ENCODE measurements around the gene NTSR1. TPM values are rescaled to one million over a fixed set of nuclear protein-coding genes. Genes with fewer than 3 reads are reported as not detected.

NTSR1 gene
- total and polyA plus RNA-seq, 7 experiments from 2014 or later, result 0.11 to 0.78 (median 0.14) TPM; not detected in 3

DNA sequence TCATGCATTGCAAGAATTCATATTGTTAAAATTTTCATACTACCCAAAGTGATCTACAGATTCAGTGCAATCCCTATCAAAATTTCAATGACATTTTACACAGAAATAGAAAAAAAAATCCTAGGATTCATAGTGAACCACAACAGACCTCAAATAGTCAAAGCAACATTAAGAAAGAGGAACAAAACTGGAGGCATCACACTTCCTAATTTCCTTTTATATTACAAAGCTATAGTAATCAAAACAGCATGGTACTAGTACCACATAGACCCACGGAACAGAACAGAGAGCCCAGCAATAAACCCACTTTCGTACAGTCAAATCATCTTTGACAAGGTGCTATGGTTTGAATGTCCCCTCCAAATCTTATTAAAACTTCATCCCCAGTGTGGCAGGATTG lies 39.7 kb downstream of the NTSR1 start:
- ATAC-seq (no peak), DNase-seq (no peak)
- H3K27ac ChIP-seq (ENCODE audit: low read depth, low read length), result no peak overlapping the region
- Mint-ChIP-seq H3K27ac (no peak overlapping the region), H3K4me1 (peaks cover 6 to 18% (median 13%) of the 10 kb centered on the region in 7 donors), H3K27me3 (peaks cover 0 to 47% (median 3%) of the 10 kb centered on the region in 5 donors), H3K4me3 (no peak overlapping the region), H3K36me3 (peaks cover 0 to 4% (median 0%) of the 10 kb centered on the region in 5 donors), H3K9me3 (no peaks in the 10 kb centered on the region)
- H3K9me3 ChIP-seq (ENCODE audit: control insufficient read depth in 2 of 3, low read length in 3 of 3), result no peaks in the 10 kb centered on the region
- ChIA-PET POLR2A (no interaction called here), CTCF (no interaction called here)
- H3K4me3 ChIP-seq (ENCODE audit: low read length), result no peak overlapping the region
- intact Hi-C loops (cut with micrococcal nuclease), result no loop called here
- H3K27me3 ChIP-seq (ENCODE audit: control insufficient read depth in 2 of 2, insufficient read depth in 2 of 2, low read length in 2 of 2), result no peaks in the 10 kb centered on the region
- peaks cover 0 to 20% of the 10 kb centered on the region in 2 donors for H3K4me1 ChIP-seq (ENCODE audit: control insufficient read depth in 2 of 2, insufficient read depth in 2 of 2, low read length in 2 of 2)
- H3K36me3 ChIP-seq (ENCODE audit: control insufficient read depth in 2 of 3, insufficient read depth in 3 of 3, low read length in 3 of 3), result no peaks in the 10 kb centered on the region

DNA sequence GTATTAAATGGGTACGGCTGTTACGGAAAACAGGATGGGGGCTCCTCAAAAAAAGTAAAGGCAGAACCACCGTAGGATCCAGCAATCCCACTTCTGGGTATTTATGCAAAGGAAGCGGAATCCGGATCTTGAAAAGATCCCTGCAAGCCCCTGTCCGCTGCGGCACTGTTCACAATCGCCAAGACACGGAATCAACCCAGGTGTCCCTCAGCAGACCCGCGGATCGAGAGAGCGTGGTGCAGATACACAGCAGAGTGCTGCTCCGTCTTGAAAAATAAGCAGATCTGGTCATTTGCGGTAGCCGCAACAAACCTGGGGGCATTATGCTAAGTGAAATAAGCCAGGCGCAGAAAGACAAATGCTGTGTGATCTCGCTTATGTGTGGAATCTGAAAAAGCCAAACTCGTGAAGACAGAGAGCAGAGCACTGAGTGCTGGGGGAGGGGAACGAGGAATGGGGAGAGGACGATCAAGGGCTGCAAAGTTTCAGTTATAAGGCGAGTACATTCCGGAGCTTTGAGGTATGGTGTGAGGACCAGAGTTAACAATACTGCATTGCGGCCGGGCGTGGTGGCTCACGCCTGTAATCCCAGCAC lies 41.3 kb downstream of the NTSR1 start:
- peaks cover 0 to 1% (median 0%) of the 10 kb centered on the region in 11 donors for H3K9me3 Mint-ChIP-seq
- H3K4me1 ChIP-seq (ENCODE audit: control insufficient read depth in 2 of 2, insufficient read depth in 2 of 2, low read length in 2 of 2), result peaks cover 0 to 16% of the 10 kb centered on the region in 2 donors
- no peaks in the 10 kb centered on the region for H3K27me3 ChIP-seq (ENCODE audit: control insufficient read depth in 2 of 2, insufficient read depth in 2 of 2, low read length in 2 of 2)
- no peaks in the 10 kb centered on the region for H3K36me3 ChIP-seq (ENCODE audit: control insufficient read depth in 2 of 3, insufficient read depth in 3 of 3, low read length in 3 of 3)
- intact Hi-C loops (cut with micrococcal nuclease), result no loop called here
- H3K4me3 Mint-ChIP-seq, result no peak overlapping the region
- no peaks in the 10 kb centered on the region for H3K9me3 ChIP-seq (ENCODE audit: control insufficient read depth in 2 of 3, low read length in 3 of 3)
- ATAC-seq, result no peak
- H3K36me3 Mint-ChIP-seq, result peaks cover 0 to 4% (median 0%) of the 10 kb centered on the region in 5 donors
- no peak for DNase-seq
- CTCF ChIA-PET, result no interaction called here
- peak overlapping the region in 1 of 9 donors; percentile 9 for H3K27ac Mint-ChIP-seq
- H3K4me1 Mint-ChIP-seq, result peaks cover 6 to 15% (median 11%) of the 10 kb centered on the region in 7 donors
- POLR2A ChIA-PET, result interaction anchor here (1.3 kb wide), 1 partner anchor 10 kb away, joined by 4 read pairs; no protein-coding TSS in a partner anchor
- peaks cover 0 to 52% (median 3%) of the 10 kb centered on the region in 5 donors for H3K27me3 Mint-ChIP-seq
- H3K4me3 ChIP-seq (ENCODE audit: low read length), result no peak overlapping the region
- H3K27ac ChIP-seq (ENCODE audit: low read depth, low read length), result no peak overlapping the region

DNA sequence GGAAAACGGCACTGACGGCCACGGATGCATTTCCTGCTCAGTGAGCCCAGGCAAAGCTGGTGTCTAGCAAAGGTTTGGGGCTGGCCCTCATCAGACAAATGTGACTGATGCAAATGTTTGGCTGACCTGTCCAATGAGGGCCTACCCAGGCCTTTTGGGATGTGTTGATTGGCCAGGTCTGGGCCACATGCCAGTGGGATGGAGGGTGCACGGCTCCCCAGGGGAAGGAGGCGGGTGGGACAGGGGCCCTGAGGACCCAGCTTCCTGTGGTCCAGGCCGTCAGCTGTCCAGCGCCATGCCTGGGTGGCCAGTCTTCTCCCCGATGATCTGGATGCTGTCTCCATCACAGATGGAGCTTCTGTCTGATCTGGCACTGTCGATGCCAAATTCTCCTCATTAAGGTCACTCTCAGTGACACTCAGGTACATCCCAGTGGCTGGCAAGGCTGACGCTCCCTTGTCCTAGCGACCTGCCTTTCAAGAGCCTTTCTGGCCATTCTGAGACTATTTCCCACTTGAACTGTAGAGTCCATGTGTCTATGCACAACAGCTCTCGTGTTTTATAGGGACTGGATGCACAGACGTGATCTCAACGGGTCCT lies 43.0 kb downstream of the NTSR1 start:
- no peak for DNase-seq
- H3K27ac Mint-ChIP-seq, result peak overlapping the region in 2 of 9 donors; percentile 31 to 46
- intact Hi-C loops (cut with micrococcal nuclease), result no loop called here
- no peaks in the 10 kb centered on the region for H3K36me3 Mint-ChIP-seq
- Histone ChIP-seq H3K27me3 (ENCODE audit: control insufficient read depth in 2 of 2, insufficient read depth in 2 of 2, low read length in 2 of 2) (no peaks in the 10 kb centered on the region), H3K9me3 (ENCODE audit: control insufficient read depth in 2 of 3, low read length in 3 of 3) (no peaks in the 10 kb centered on the region), H3K36me3 (ENCODE audit: control insufficient read depth in 2 of 3, insufficient read depth in 3 of 3, low read length in 3 of 3) (no peaks in the 10 kb centered on the region), H3K27ac (ENCODE audit: low read depth, low read length) (no peak overlapping the region), H3K4me1 (ENCODE audit: control insufficient read depth in 2 of 2, insufficient read depth in 2 of 2, low read length in 2 of 2) (no peaks in the 10 kb centered on the region), H3K4me3 (ENCODE audit: low read length) (no peak overlapping the region)
- ChIA-PET POLR2A (no interaction called here), CTCF (interaction anchor here (0.7 kb wide), 1 partner anchor 157 kb away, joined by 3 read pairs; no protein-coding TSS in a partner anchor)
- peaks cover 0 to 45% (median 3%) of the 10 kb centered on the region in 5 donors for H3K27me3 Mint-ChIP-seq
- peaks cover 0 to 4% (median 3%) of the 10 kb centered on the region in 7 donors for H3K4me1 Mint-ChIP-seq
- peaks cover 0 to 1% (median 0%) of the 10 kb centered on the region in 11 donors for H3K9me3 Mint-ChIP-seq
- no peak for ATAC-seq
- no peak overlapping the region for H3K4me3 Mint-ChIP-seq

DNA sequence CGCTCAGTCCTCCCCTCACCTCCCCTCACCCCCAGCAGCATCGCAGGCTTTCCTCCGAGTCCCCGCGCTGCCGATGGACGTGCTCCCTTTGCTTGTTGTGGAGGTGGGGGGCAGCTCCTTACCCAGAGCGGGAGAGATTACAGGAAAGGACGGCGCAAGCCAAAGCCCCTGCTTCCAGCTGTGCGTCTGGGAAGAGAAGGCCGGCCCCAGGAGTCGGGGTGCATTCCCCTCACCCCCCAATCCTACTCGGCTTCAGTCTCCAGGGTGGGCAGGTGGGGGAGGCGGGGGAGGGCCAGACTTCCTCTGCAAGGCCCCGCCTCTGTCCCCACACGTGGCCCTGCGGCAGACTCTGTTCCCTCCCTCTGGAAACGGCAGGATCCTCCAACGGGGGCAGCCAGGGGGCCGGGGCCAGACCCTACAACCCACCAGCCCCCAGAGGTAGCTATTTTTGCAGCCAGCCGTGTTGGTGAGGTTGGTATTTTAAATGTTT lies 43.6 kb downstream of the NTSR1 start:
- no peak overlapping the region for H3K27ac Mint-ChIP-seq
- no peak for DNase-seq
- H3K27me3 Mint-ChIP-seq, result peaks cover 0 to 45% (median 4%) of the 10 kb centered on the region in 5 donors
- peaks cover 0 to 7% (median 0%) of the 10 kb centered on the region in 7 donors for H3K4me1 Mint-ChIP-seq
- intact Hi-C loops (cut with micrococcal nuclease), result no loop called here
- no peaks in the 10 kb centered on the region for H3K36me3 Mint-ChIP-seq
- ATAC-seq, result no peak
- no peak overlapping the region for H3K4me3 Mint-ChIP-seq
- ChIA-PET CTCF (interaction anchor here (0.7 kb wide), 1 partner anchor 78 kb away, joined by 3 read pairs; no protein-coding TSS in a partner anchor), POLR2A (no interaction called here)
- peaks cover 0 to 1% (median 0%) of the 10 kb centered on the region in 11 donors for H3K9me3 Mint-ChIP-seq
- Histone ChIP-seq H3K9me3 (ENCODE audit: control insufficient read depth in 2 of 3, low read length in 3 of 3) (no peaks in the 10 kb centered on the region), H3K36me3 (ENCODE audit: control insufficient read depth in 2 of 3, insufficient read depth in 3 of 3, low read length in 3 of 3) (no peaks in the 10 kb centered on the region), H3K4me1 (ENCODE audit: control insufficient read depth in 2 of 2, insufficient read depth in 2 of 2, low read length in 2 of 2) (no peaks in the 10 kb centered on the region), H3K27me3 (ENCODE audit: control insufficient read depth in 2 of 2, insufficient read depth in 2 of 2, low read length in 2 of 2) (no peaks in the 10 kb centered on the region), H3K4me3 (ENCODE audit: low read length) (no peak overlapping the region), H3K27ac (ENCODE audit: low read depth, low read length) (no peak overlapping the region)

DNA sequence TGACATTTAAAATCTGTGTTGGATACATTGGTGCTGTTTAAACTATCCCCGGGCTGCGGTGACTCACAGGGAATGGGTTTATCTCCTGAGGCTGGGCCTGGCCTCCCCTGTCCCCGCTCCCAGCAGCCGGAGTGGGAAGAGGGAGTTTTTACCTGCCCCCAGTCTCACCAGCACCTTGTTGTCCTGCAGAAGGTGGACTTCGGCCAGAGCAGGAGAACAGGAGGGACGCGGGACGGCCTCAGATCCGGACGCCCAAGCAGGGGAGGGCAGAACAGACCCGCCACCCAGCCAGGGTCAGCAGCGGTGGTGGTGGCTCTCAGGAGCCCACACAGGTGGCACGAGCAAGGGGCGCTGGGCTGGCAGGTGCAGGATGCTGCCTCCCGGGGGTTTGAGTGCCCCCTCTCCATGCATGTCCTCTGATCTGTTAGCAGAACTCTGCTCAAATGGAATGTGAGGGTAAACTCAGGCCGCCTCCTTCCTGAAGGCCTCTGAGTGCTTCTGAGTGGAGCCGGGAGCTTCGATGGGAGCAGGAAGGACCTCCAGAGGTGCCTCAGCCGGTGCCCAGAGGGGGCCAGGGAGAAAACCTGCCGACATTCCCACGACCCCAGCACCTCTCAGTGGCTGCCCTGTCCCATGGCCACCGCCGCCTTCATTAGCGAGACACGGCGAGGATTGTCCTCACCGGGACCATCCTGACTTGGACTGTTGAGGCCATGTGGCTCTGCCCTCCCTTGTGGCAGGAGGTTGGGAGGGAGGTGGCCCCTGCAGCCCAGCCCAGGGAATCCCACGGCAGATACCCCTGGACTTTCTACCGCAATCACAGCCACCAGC lies 44.2 kb downstream of the NTSR1 start:
- Histone ChIP-seq H3K4me1 (ENCODE audit: control insufficient read depth in 2 of 2, insufficient read depth in 2 of 2, low read length in 2 of 2) (no peaks in the 10 kb centered on the region), H3K36me3 (ENCODE audit: control insufficient read depth in 2 of 3, insufficient read depth in 3 of 3, low read length in 3 of 3) (no peaks in the 10 kb centered on the region), H3K4me3 (ENCODE audit: low read length) (no peak overlapping the region), H3K27me3 (ENCODE audit: control insufficient read depth in 2 of 2, insufficient read depth in 2 of 2, low read length in 2 of 2) (no peaks in the 10 kb centered on the region), H3K9me3 (ENCODE audit: control insufficient read depth in 2 of 3, low read length in 3 of 3) (no peaks in the 10 kb centered on the region), H3K27ac (ENCODE audit: low read depth, low read length) (no peak overlapping the region)
- CTCF ChIA-PET, result interaction anchor here (0.7 kb wide), 1 partner anchor 79 kb away, joined by 3 read pairs; no protein-coding TSS in a partner anchor
- no peaks in the 10 kb centered on the region for H3K36me3 Mint-ChIP-seq
- intact Hi-C loops (cut with micrococcal nuclease), result no loop called here
- no peak overlapping the region for H3K4me3 Mint-ChIP-seq
- peaks cover 0 to 11% (median 0%) of the 10 kb centered on the region in 7 donors for H3K4me1 Mint-ChIP-seq
- peaks cover 0 to 6% (median 0%) of the 10 kb centered on the region in 11 donors for H3K9me3 Mint-ChIP-seq
- DNase-seq, result no peak
- H3K27me3 Mint-ChIP-seq, result peaks cover 0 to 45% (median 7%) of the 10 kb centered on the region in 5 donors
- H3K27ac Mint-ChIP-seq, result no peak overlapping the region
- POLR2A ChIA-PET, result interaction anchor here (2.0 kb wide), 1 partner anchor 12 kb away, joined by 5 read pairs; no protein-coding TSS in a partner anchor
- no peak for ATAC-seq

DNA sequence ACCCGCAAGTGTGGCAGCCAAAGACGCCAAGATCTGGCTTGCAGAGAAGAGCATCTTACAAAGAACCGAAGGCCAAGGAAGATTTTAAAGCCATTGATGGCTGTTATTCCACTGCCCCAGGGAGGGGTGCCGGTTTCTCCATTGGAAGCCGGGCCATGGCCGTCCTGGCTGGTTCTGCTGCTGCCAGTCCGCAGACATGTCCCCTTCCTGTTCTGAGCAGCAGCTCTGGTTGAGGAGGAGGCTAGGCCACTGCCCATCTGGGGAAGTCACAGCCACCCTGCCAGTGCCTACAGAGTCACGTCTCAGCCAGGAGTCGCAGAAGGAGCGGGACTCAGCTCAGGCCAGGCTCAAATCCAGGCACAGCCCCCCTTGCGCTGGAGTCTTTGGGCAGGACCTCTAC lies 45.0 kb downstream of the NTSR1 start:
- Mint-ChIP-seq H3K27me3 (peaks cover 0 to 45% (median 7%) of the 10 kb centered on the region in 5 donors), H3K36me3 (no peaks in the 10 kb centered on the region), H3K4me3 (no peak overlapping the region), H3K9me3 (peaks cover 0 to 6% (median 0%) of the 10 kb centered on the region in 11 donors), H3K27ac (no peak overlapping the region), H3K4me1 (peaks cover 0 to 11% (median 0%) of the 10 kb centered on the region in 7 donors)
- ChIA-PET CTCF (interaction anchor here (0.6 kb wide), 1 partner anchor 366 kb away, joined by 4 read pairs; no protein-coding TSS in a partner anchor), POLR2A (interaction anchor here (2.0 kb wide), 1 partner anchor 13 kb away, joined by 5 read pairs; no protein-coding TSS in a partner anchor)
- H3K9me3 ChIP-seq (ENCODE audit: control insufficient read depth in 2 of 3, low read length in 3 of 3), result no peaks in the 10 kb centered on the region
- no peak overlapping the region for H3K27ac ChIP-seq (ENCODE audit: low read depth, low read length)
- H3K4me3 ChIP-seq (ENCODE audit: low read length), result no peak overlapping the region
- no peaks in the 10 kb centered on the region for H3K4me1 ChIP-seq (ENCODE audit: control insufficient read depth in 2 of 2, insufficient read depth in 2 of 2, low read length in 2 of 2)
- ATAC-seq, result no peak
- no peaks in the 10 kb centered on the region for H3K27me3 ChIP-seq (ENCODE audit: control insufficient read depth in 2 of 2, insufficient read depth in 2 of 2, low read length in 2 of 2)
- no peaks in the 10 kb centered on the region for H3K36me3 ChIP-seq (ENCODE audit: control insufficient read depth in 2 of 3, insufficient read depth in 3 of 3, low read length in 3 of 3)
- DNase-seq, result no peak
- intact Hi-C loops (cut with micrococcal nuclease), result no loop called here

All from naive thymus-derived CD4-positive, alpha-beta T cell (primary cell).